D341Med (cell line): ENCODE measurements around the gene PIK3C2G.
"Not testable (repeated sequence)": the region's sequence is repeated elsewhere in the genome, so short reads cannot be mapped to it uniquely, and the experiment has no call there.

Experiments used
- DNase-seq: peaks from one replicate; pipeline ENCODE4 v3.0.0; 2012; ENCODE audit warnings: low spot score

The PIK3C2G gene

GRCh38 chr12:18472304-18472703, 211.0 kb downstream of the PIK3C2G start:
- no peak for DNase-seq

- DNase-seq, result no peak
Observed at GRCh38 chr12:18472806-18473205, 211.5 kb downstream of the PIK3C2G start.

- peak; percentile 60 for DNase-seq
Observed at GRCh38 chr12:18476861-18477260, 215.5 kb downstream of the PIK3C2G start.

GRCh38 chr12:18479256-18479655, 217.9 kb downstream of the PIK3C2G start:
- no peak for DNase-seq

GRCh38 chr12:18482601-18483120, 221.3 kb downstream of the PIK3C2G start:
- no peak for DNase-seq

GRCh38 chr12:18483698-18484325, 222.5 kb downstream of the PIK3C2G start:
- DNase-seq, result no peak

- no peak for DNase-seq
Observed at GRCh38 chr12:18486036-18486435, 224.7 kb downstream of the PIK3C2G start.

- no peak for DNase-seq
Observed at GRCh38 chr12:18487509-18487908, 226.2 kb downstream of the PIK3C2G start.

GRCh38 chr12:18492372-18493025, 231.2 kb downstream of the PIK3C2G start:
- DNase-seq, result no peak

- DNase-seq, result no peak
Observed at GRCh38 chr12:18496156-18496555, 234.8 kb downstream of the PIK3C2G start.

GRCh38 chr12:18500160-18500574, 238.8 kb downstream of the PIK3C2G start:
- not testable (repeated sequence) for DNase-seq

- DNase-seq, result not testable (repeated sequence)
Observed at GRCh38 chr12:18500736-18501135, 239.4 kb downstream of the PIK3C2G start.

- DNase-seq, result no peak
Observed at GRCh38 chr12:18502422-18502968, 241.2 kb downstream of the PIK3C2G start.

GRCh38 chr12:18521461-18521860, 260.1 kb downstream of the PIK3C2G start:
- DNase-seq, result no peak

- no peak for DNase-seq
Observed at GRCh38 chr12:18522806-18523205, 261.5 kb downstream of the PIK3C2G start.

GRCh38 chr12:18542497-18542896, 281.2 kb downstream of the PIK3C2G start:
- not testable (repeated sequence) for DNase-seq

GRCh38 chr12:18546399-18546798, 285.1 kb downstream of the PIK3C2G start:
- DNase-seq, result no peak

GRCh38 chr12:18549598-18549997, 288.3 kb downstream of the PIK3C2G start:
- DNase-seq, result peak; percentile 15

- DNase-seq, result no peak
Observed at GRCh38 chr12:18551106-18551505, 289.8 kb downstream of the PIK3C2G start.

- no peak for DNase-seq
Observed at GRCh38 chr12:18551701-18552100, 290.4 kb downstream of the PIK3C2G start.

- DNase-seq, result peak; percentile 26
Observed at GRCh38 chr12:18552829-18553228, 291.5 kb downstream of the PIK3C2G start.

GRCh38 chr12:18556161-18556560, 294.8 kb downstream of the PIK3C2G start:
- peak; percentile 58 for DNase-seq

GRCh38 chr12:18559242-18559641, 297.9 kb downstream of the PIK3C2G start:
- no peak for DNase-seq
